Kidney (tissue), 14 donors: ENCODE measurements around the gene TCEANC2. TPM values are rescaled to one million over a fixed set of nuclear protein-coding genes. Genes with fewer than 3 reads are reported as not detected.
"Not testable (repeated sequence)": the region's sequence is repeated elsewhere in the genome, so short reads cannot be mapped to it uniquely, and the experiment has no call there.

Experiments
- DNase-seq, 5 donors: peaks; one replicate each; pipeline ENCODE4 v3.0.0-alpha.2; 2013 to 2020
- FAIRE-seq: peaks from 2 replicates; lab custom pipeline; 2012; peaks lifted over from hg19 to GRCh38; lab: Jason Lieb, UNC
- H3K27ac ChIP-seq, 2 donors: one replicate each; pipeline ENCODE4 v1.7.0; 2013; ENCODE audit warnings: low read depth in 2 of 2, low read length in 2 of 2, inconsistent platforms in 1 of 2
- H3K27me3 ChIP-seq: one replicate; pipeline ENCODE4 v1.7.1; 2013; ENCODE audit warnings: low read length, inconsistent platforms; ENCODE audit not compliant: control insufficient read depth, insufficient read depth
- H3K36me3 ChIP-seq, 3 donors: one replicate each; pipeline versions ENCODE4 v1.7.0 to v1.7.1; 2013; ENCODE audit warnings: low read length in 3 of 3, control low read depth in 1 of 3, inconsistent platforms in 1 of 3; ENCODE audit not compliant: insufficient read depth in 3 of 3, control insufficient read depth in 2 of 3
- H3K4me1 ChIP-seq, 3 donors: one replicate each; pipeline versions ENCODE4 v1.7.0 to v1.7.1; 2013; ENCODE audit warnings: low read length in 3 of 3, inconsistent platforms in 1 of 3, low read depth in 1 of 3; ENCODE audit not compliant: control insufficient read depth in 2 of 3, insufficient read depth in 2 of 3
- H3K4me3 ChIP-seq, 3 donors: one replicate each; pipeline versions ENCODE4 v1.7.0 to v1.8.1; 2013; ENCODE audit warnings: low read length in 3 of 3, control low read depth in 1 of 3, inconsistent platforms in 1 of 3
- H3K9ac ChIP-seq, 3 donors: one replicate each; pipeline versions ENCODE4 v1.7.0 to v1.7.1; 2013; ENCODE audit warnings: low read length in 3 of 3, control low read depth in 1 of 3, inconsistent platforms in 1 of 3
- H3K9me3 ChIP-seq, 3 donors: one replicate each; pipeline versions ENCODE4 v1.7.0 to v1.7.1; 2013; ENCODE audit warnings: low read length in 3 of 3, control low read depth in 1 of 3, inconsistent platforms in 1 of 3; ENCODE audit not compliant: control insufficient read depth in 2 of 3, insufficient read depth in 1 of 3
- CTCF ChIP-seq: IDR thresholded peaks from 3 replicates; pipeline ENCODE4 v1.5.1; 2012; ENCODE audit warnings: mild to moderate bottlenecking, moderate library complexity, borderline replicate concordance; ENCODE audit not compliant: insufficient read depth; ENCODE audit errors: extremely low read depth
- intact Hi-C: fragments of 100-400 bp; cut with DNase I; formaldehyde crosslinking; loops from one replicate; pipeline ENCODE4 v1.11.1; 2022
- polyA plus RNA-seq: library from polyadenylated mRNA; stranded (reverse); fragments of 350-450 nt; fragmentation: Illumina TruSeq; extraction: RNeasy Lipid Tissue Mini Kit (QIAGEN cat#74804); gene quantifications from one replicate; pipeline ENCODE4 v1.2.3, GENCODE V29; 2014; ENCODE audit warnings: low read depth, low replicate concordance; ENCODE audit not compliant: insufficient read depth
- total RNA-seq: library from RNA; stranded (reverse); fragmentation: NEBNext Ultra II Directional; extraction: Animal tissue kit (Norgen Biotek cat#: 25700); gene quantifications from one replicate; pipeline ENCODE4 v1.2.1, GENCODE V29; 2021
- donor health status: control.
- donor health status: control.
- donor health status: control.
- donor health status: control.
- donor health status: control.
- donor health status: DM: yes; HTN: yes; CAD: no.
- donor health status: Normal renal cell carcinoma (clear cell type).

Gene TCEANC2
- total and polyA plus RNA-seq, 2 donors from 2014 or later, result 3.1 to 5.1 TPM

GRCh38 chr1:54088385-54088784 lies 35.0 kb downstream of the TCEANC2 start:
- peaks cover 0 to 3% (median 0%) of the 10 kb centered on the region in 3 donors for H3K36me3 ChIP-seq
- H3K4me3 ChIP-seq, result no peak overlapping the region
- no peaks in the 10 kb centered on the region for H3K27me3 ChIP-seq
- no peak overlapping the region for H3K27ac ChIP-seq
- no peaks in the 10 kb centered on the region for H3K4me1 ChIP-seq
- no peak for DNase-seq
- H3K9ac ChIP-seq, result no peak overlapping the region
- TF ChIP-seq CTCF, result no peak
- intact Hi-C loops, result no loop called here
- FAIRE-seq, result no peak
- no peaks in the 10 kb centered on the region for H3K9me3 ChIP-seq

- H3K9me3 ChIP-seq, result no peaks in the 10 kb centered on the region
- peaks cover 0 to 5% (median 2%) of the 10 kb centered on the region in 3 donors for H3K4me1 ChIP-seq
- H3K27me3 ChIP-seq, result no peaks in the 10 kb centered on the region
- H3K36me3 ChIP-seq, result peaks cover 0 to 5% (median 1%) of the 10 kb centered on the region in 3 donors
- H3K27ac ChIP-seq, result no peak overlapping the region
- no peak overlapping the region for H3K9ac ChIP-seq
- no peak overlapping the region for H3K4me3 ChIP-seq
- intact Hi-C loops, result no loop called here
- TF ChIP-seq CTCF, result no peak
- DNase-seq (no peak), FAIRE-seq (no peak)
Observed at GRCh38 chr1:54091666-54092065, 38.3 kb downstream of the TCEANC2 start.

GRCh38 chr1:54094001-54094729 lies 40.8 kb downstream of the TCEANC2 start:
- H3K27ac ChIP-seq, result no peak overlapping the region
- peaks cover 0 to 9% (median 2%) of the 10 kb centered on the region in 3 donors for H3K4me1 ChIP-seq
- no peak for DNase-seq
- peaks cover 0 to 6% (median 2%) of the 10 kb centered on the region in 3 donors for H3K36me3 ChIP-seq
- H3K27me3 ChIP-seq, result no peaks in the 10 kb centered on the region
- no peaks in the 10 kb centered on the region for H3K9me3 ChIP-seq
- TF ChIP-seq CTCF, result no peak
- H3K9ac ChIP-seq, result no peak overlapping the region
- intact Hi-C loops, result no loop called here
- H3K4me3 ChIP-seq, result no peak overlapping the region
- FAIRE-seq, result no peak

- H3K9ac ChIP-seq, FAIRE-seq, intact Hi-C loops, H3K4me1 ChIP-seq, H3K9me3 ChIP-seq, H3K27me3 ChIP-seq, DNase-seq, H3K36me3 ChIP-seq, H3K4me3 ChIP-seq, H3K27ac ChIP-seq: not testable (repeated sequence)
Observed at GRCh38 chr1:54094730-54095105, 41.3 kb downstream of the TCEANC2 start.
